Measurements from ENCODE around the gene PPP2R3B.
"Not testable (repeated sequence)": the region's sequence is repeated elsewhere in the genome, so short reads cannot be mapped to it uniquely, and the experiment has no call there.

PPP2R3B gene

GRCh38 chrX:338836-339400 is 47.8 kb downstream of the PPP2R3B start:
- no peak for DNase-seq (ENCODE audit: low read depth in 2 of 2)

GRCh38 chrX:338281-338835 is 48.3 kb downstream of the PPP2R3B start:
- no peak for DNase-seq (ENCODE audit: low read depth in 2 of 2)

- DNase-seq (ENCODE audit: low read depth in 2 of 2): no peak
Measured at GRCh38 chrX:337331-337831, 49.3 kb downstream of the PPP2R3B start.

GRCh38 chrX:336227-336626 is 50.5 kb downstream of the PPP2R3B start:
- DNase-seq (ENCODE audit: low read depth in 2 of 2): no peak

- DNase-seq (ENCODE audit: low read depth in 2 of 2): no peak
Measured at GRCh38 chrX:335758-336155, 51.0 kb downstream of the PPP2R3B start.

GRCh38 chrX:334971-335757 is 51.5 kb downstream of the PPP2R3B start:
- no peak for DNase-seq (ENCODE audit: low read depth in 2 of 2)

- DNase-seq (ENCODE audit: low read depth in 2 of 2): no peak
Measured at GRCh38 chrX:334331-334891, 52.3 kb downstream of the PPP2R3B start.

- DNase-seq (ENCODE audit: low read depth in 2 of 2): no peak
Measured at GRCh38 chrX:333611-334311, 52.9 kb downstream of the PPP2R3B start.

GRCh38 chrX:332916-333610 is 53.6 kb downstream of the PPP2R3B start:
- no peak for DNase-seq (ENCODE audit: low read depth in 2 of 2)

GRCh38 chrX:332496-332860 is 54.2 kb downstream of the PPP2R3B start:
- DNase-seq (ENCODE audit: low read depth in 2 of 2): no peak

GRCh38 chrX:331825-332495 is 54.7 kb downstream of the PPP2R3B start:
- DNase-seq (ENCODE audit: low read depth in 2 of 2): no peak

GRCh38 chrX:331151-331824 is 55.4 kb downstream of the PPP2R3B start:
- no peak for DNase-seq (ENCODE audit: low read depth in 2 of 2)

GRCh38 chrX:330726-331150 is 56.0 kb downstream of the PPP2R3B start:
- no peak for DNase-seq (ENCODE audit: low read depth in 2 of 2)

- not testable (repeated sequence) for DNase-seq (ENCODE audit: low read depth in 2 of 2)
Measured at GRCh38 chrX:330141-330725, 56.5 kb downstream of the PPP2R3B start.

- DNase-seq (ENCODE audit: low read depth in 2 of 2): no peak
Measured at GRCh38 chrX:329291-329910, 57.3 kb downstream of the PPP2R3B start.

- no peak for DNase-seq (ENCODE audit: low read depth in 2 of 2)
Measured at GRCh38 chrX:327660-328126, 59.0 kb downstream of the PPP2R3B start.

GRCh38 chrX:324664-325063 is 62.0 kb downstream of the PPP2R3B start:
- not testable (repeated sequence) for DNase-seq (ENCODE audit: low read depth in 2 of 2)

GRCh38 chrX:323721-324628 is 62.7 kb downstream of the PPP2R3B start:
- DNase-seq (ENCODE audit: low read depth in 2 of 2): no peak

Data from stimulated activated CD8-positive, alpha-beta memory T cell treated with anti-CD3 and anti-CD28 coated beads, Interleukin-2, amount 100 ng/mL, for 48 hours (primary cell).